Prostate gland (tissue), 2 donors: ENCODE results near the gene CGNL1. TPM values are rescaled to one million over a fixed set of nuclear protein-coding genes. Genes with fewer than 3 reads are reported as not detected.

Source experiments
- DNase-seq: peaks from one replicate; pipeline ENCODE4 v3.0.0-alpha.2; 2019; ENCODE audit warnings: low spot score
- H3K27ac ChIP-seq, 2 donors: fragments of 200-600 bp; sonication (generic); 2 replicates each; pipeline ENCODE4 v1.5.1; 2017 to 2019
- H3K27me3 ChIP-seq: fragments of 200-600 bp; sonication (generic); replicated peaks from 2 replicates; pipeline ENCODE4 v1.5.1; 2019; ENCODE audit not compliant: insufficient read depth
- H3K36me3 ChIP-seq, 2 donors: fragments of 200-600 bp; sonication (generic); 1 replicate in 1 of 2; 2 replicates in 1 of 2; pipeline versions ENCODE4 v1.5.1 to v1.8.1; 2017 to 2019
- H3K4me1 ChIP-seq: fragments of 200-600 bp; sonication (generic); replicated peaks from 2 replicates; pipeline ENCODE4 v1.5.1; 2019
- H3K4me3 ChIP-seq, 2 donors: fragments of 200-600 bp; sonication (generic); 2 replicates each; pipeline ENCODE4 v1.5.1; 2017 to 2019
- H3K9me3 ChIP-seq: fragments of 200-600 bp; sonication (generic); 2 replicates; pipeline ENCODE4 v1.5.1; 2017
- CTCF ChIP-seq, 4 experiments: fragments of 200-600 bp in 2 of 4; fragments of 450-650 bp in 2 of 4; sonication (generic) in 2 of 4; IDR thresholded peaks; 1 replicate in 3 of 4; 2 replicates in 1 of 4; pipeline ENCODE4 v1.5.1; 2016 to 2019; ENCODE audit warnings: antibody characterized with exemption in 4 of 4, mild to moderate bottlenecking in 2 of 4, moderate library complexity in 2 of 4
- POLR2A ChIP-seq: fragments of 450-650 bp; IDR thresholded peaks from one replicate; pipeline ENCODE4 v1.6.1; 2016; ENCODE audit warnings: antibody characterized with exemption, mild to moderate bottlenecking
- POLR2AphosphoS5 ChIP-seq: sonication (generic); formaldehyde crosslinking; IDR thresholded peaks from one replicate; pipeline ENCODE4 v1.6.1; 2017; ENCODE audit warnings: antibody characterized with exemption
- WGBS: methylation state at CpG from one replicate; pipeline ENCODE4 v1.1.5; 2018; 5-methylcytosine and 5-hydroxymethylcytosine counted together
- intact Hi-C: fragments of 100-400 bp; cut with DNase I; formaldehyde crosslinking; loops from one replicate; pipeline ENCODE4 v1.14.2; 2022
- total RNA-seq, 2 donors: library from RNA; depleted of rRNA; stranded (reverse); fragments of >200 nt; gene quantifications; one replicate each; pipeline ENCODE4 v1.1.0, GENCODE V29; 2016

The CGNL1 gene
- total RNA-seq, 2 donors from 2014 or later, result 49.0 to 65.6 TPM

- WGBS, result 96% methylated on average over 2 of the region's 2 CpGs
- Histone ChIP-seq H3K27me3 (no peaks in the 10 kb centered on the region), H3K36me3 (no peaks in the 10 kb centered on the region), H3K4me1 (no peaks in the 10 kb centered on the region), H3K9me3 (no peaks in the 10 kb centered on the region), H3K4me3 (no peak overlapping the region), H3K27ac (no peak overlapping the region)
- no peak for DNase-seq
- intact Hi-C loops, result no loop called here
- TF ChIP-seq POLR2A, result no peak
- TF ChIP-seq POLR2AphosphoS5, result no peak
- no peak for TF ChIP-seq CTCF (IDR thresholded peaks at IDR 0.05)
Observed at GRCh38 chr15:57583282-57583681, 207.0 kb downstream of the CGNL1 start.

- no peaks in the 10 kb centered on the region for H3K9me3 ChIP-seq
- no peaks in the 10 kb centered on the region for H3K4me1 ChIP-seq
- TF ChIP-seq CTCF (IDR thresholded peaks at IDR 0.05) (no peak), POLR2AphosphoS5 (no peak), POLR2A (no peak)
- H3K36me3 ChIP-seq, result no peaks in the 10 kb centered on the region
- intact Hi-C loops, result no loop called here
- WGBS, result 56% methylated on average over 3 of the region's 3 CpGs
- H3K27ac ChIP-seq, result no peak overlapping the region
- no peaks in the 10 kb centered on the region for H3K27me3 ChIP-seq
- H3K4me3 ChIP-seq, result no peak overlapping the region
- DNase-seq, result no peak
Observed at GRCh38 chr15:57583720-57584119, 207.4 kb downstream of the CGNL1 start.

GRCh38 chr15:57586661-57587424 is 210.5 kb downstream of the CGNL1 start:
- H3K27ac ChIP-seq, result no peak overlapping the region
- 66% methylated on average over 6 of the region's 6 CpGs for WGBS
- no peaks in the 10 kb centered on the region for H3K27me3 ChIP-seq
- intact Hi-C loops, result no loop called here
- no peak for DNase-seq
- no peak overlapping the region for H3K4me3 ChIP-seq
- TF ChIP-seq POLR2A (no peak), POLR2AphosphoS5 (no peak), CTCF (IDR thresholded peaks at IDR 0.05) (no peak)
- peaks cover 5% of the 10 kb centered on the region for H3K4me1 ChIP-seq
- no peaks in the 10 kb centered on the region for H3K9me3 ChIP-seq
- no peaks in the 10 kb centered on the region for H3K36me3 ChIP-seq

GRCh38 chr15:57589281-57589680 is 213.0 kb downstream of the CGNL1 start:
- Histone ChIP-seq H3K9me3 (no peaks in the 10 kb centered on the region), H3K4me1 (peaks cover 5% of the 10 kb centered on the region), H3K27ac (no peak overlapping the region), H3K27me3 (no peaks in the 10 kb centered on the region), H3K4me3 (no peak overlapping the region), H3K36me3 (no peaks in the 10 kb centered on the region)
- DNase-seq, result no peak
- WGBS, result 84% methylated on average over 1 of the region's 1 CpG
- TF ChIP-seq POLR2AphosphoS5 (no peak), POLR2A (no peak), CTCF (IDR thresholded peaks at IDR 0.05) (no peak)
- intact Hi-C loops, result no loop called here

GRCh38 chr15:57589754-57590153 is 213.4 kb downstream of the CGNL1 start:
- H3K27me3 ChIP-seq, result no peaks in the 10 kb centered on the region
- intact Hi-C loops, result no loop called here
- H3K9me3 ChIP-seq, result no peaks in the 10 kb centered on the region
- TF ChIP-seq POLR2AphosphoS5 (no peak), CTCF (IDR thresholded peaks at IDR 0.05) (no peak), POLR2A (no peak)
- H3K36me3 ChIP-seq, result no peaks in the 10 kb centered on the region
- H3K27ac ChIP-seq, result no peak overlapping the region
- DNase-seq, result no peak
- H3K4me3 ChIP-seq, result no peak overlapping the region
- 43% methylated on average over 2 of the region's 2 CpGs for WGBS
- H3K4me1 ChIP-seq, result peaks cover 5% of the 10 kb centered on the region
